ENCODE results near the gene ZNF512B.

GRCh38 chr20:63957004-63957689 lies 12.6 kb downstream of the ZNF512B start:
- TF ChIP-seq CTCF (IDR thresholded peaks at IDR 0.05) (peak in 1 of 3 donors; percentile 27), POLR2A (IDR thresholded peaks at IDR 0.05) (no peak)

Measured in ovary (tissue), 3 donors.